Measurements from ENCODE around the gene CIRBP. TPM values are rescaled to one million over a fixed set of nuclear protein-coding genes. Genes with fewer than 3 reads are reported as not detected.

The CIRBP gene
- total and polyA plus RNA-seq, 2 of the 13 experiments (the other 11 are each of a cell fraction or from before 2014, with no cell fraction given) = 133 to 140 TPM

- TF ChIP-seq, protein P1, sequence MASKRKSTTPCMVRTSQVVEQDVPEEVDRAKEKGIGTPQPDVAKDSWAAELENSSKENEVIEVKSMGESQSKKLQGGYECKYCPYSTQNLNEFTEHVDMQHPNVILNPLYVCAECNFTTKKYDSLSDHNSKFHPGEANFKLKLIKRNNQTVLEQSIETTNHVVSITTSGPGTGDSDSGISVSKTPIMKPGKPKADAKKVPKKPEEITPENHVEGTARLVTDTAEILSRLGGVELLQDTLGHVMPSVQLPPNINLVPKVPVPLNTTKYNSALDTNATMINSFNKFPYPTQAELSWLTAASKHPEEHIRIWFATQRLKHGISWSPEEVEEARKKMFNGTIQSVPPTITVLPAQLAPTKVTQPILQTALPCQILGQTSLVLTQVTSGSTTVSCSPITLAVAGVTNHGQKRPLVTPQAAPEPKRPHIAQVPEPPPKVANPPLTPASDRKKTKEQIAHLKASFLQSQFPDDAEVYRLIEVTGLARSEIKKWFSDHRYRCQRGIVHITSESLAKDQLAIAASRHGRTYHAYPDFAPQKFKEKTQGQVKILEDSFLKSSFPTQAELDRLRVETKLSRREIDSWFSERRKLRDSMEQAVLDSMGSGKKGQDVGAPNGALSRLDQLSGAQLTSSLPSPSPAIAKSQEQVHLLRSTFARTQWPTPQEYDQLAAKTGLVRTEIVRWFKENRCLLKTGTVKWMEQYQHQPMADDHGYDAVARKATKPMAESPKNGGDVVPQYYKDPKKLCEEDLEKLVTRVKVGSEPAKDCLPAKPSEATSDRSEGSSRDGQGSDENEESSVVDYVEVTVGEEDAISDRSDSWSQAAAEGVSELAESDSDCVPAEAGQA (IDR thresholded peaks at IDR 0.05; ENCODE audit: low read depth) = no peak
- TF ChIP-seq, protein P1 (CRISPR knock-in tag; IDR thresholded peaks at IDR 0.05; ENCODE audit: borderline replicate concordance) = no peak
- TF ChIP-seq ZMYM3 (CRISPR knock-in tag; IDR thresholded peaks at IDR 0.05) (no peak), FOSL1 (CRISPR knock-in tag; IDR thresholded peaks at IDR 0.05; ENCODE audit: borderline replicate concordance) (no peak), ONECUT2 (CRISPR knock-in tag; IDR thresholded peaks at IDR 0.05) (no peak), ZNF3 (CRISPR knock-in tag; IDR thresholded peaks at IDR 0.05) (no peak), SIX4 (CRISPR knock-in tag; IDR thresholded peaks at IDR 0.05) (no peak), SYNCRIP (IDR thresholded peaks at IDR 0.05; ENCODE audit: insufficient read depth, low read depth, low read length) (no peak), ZNF800 (CRISPR knock-in tag; IDR thresholded peaks at IDR 0.05) (no peak), ZNF598 (CRISPR knock-in tag; IDR thresholded peaks at IDR 0.05; ENCODE audit: borderline replicate concordance) (no peak), SKI (IDR thresholded peaks at IDR 0.05; ENCODE audit: partially characterized antibody) (no peak), RELA (CRISPR knock-in tag; IDR thresholded peaks at IDR 0.05) (no peak), SIN3A (IDR thresholded peaks at IDR 0.05; ENCODE audit: borderline replicate concordance, low read depth, low read length) (peak; percentile 65; the same call in 1 of the 2 replicates), SRSF9 (IDR thresholded peaks at IDR 0.05; ENCODE audit: borderline replicate concordance, insufficient read depth, low read depth, low read length, poor library complexity, severe bottlenecking) (no peak), PRDM15 (CRISPR knock-in tag; IDR thresholded peaks at IDR 0.05) (no peak)
- TF ChIP-seq, protein P2, sequence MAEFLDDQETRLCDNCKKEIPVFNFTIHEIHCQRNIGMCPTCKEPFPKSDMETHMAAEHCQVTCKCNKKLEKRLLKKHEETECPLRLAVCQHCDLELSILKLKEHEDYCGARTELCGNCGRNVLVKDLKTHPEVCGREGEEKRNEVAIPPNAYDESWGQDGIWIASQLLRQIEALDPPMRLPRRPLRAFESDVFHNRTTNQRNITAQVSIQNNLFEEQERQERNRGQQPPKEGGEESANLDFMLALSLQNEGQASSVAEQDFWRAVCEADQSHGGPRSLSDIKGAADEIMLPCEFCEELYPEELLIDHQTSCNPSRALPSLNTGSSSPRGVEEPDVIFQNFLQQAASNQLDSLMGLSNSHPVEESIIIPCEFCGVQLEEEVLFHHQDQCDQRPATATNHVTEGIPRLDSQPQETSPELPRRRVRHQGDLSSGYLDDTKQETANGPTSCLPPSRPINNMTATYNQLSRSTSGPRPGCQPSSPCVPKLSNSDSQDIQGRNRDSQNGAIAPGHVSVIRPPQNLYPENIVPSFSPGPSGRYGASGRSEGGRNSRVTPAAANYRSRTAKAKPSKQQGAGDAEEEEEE (CRISPR knock-in tag; IDR thresholded peaks at IDR 0.05; ENCODE audit: borderline replicate concordance) = no peak
Observed at GRCh38 chr19:1260749-1261537, 8.2 kb upstream of the CIRBP start (continued).

Measured in HepG2 (cell line).